H4 (cell line): ENCODE results near the gene PNLDC1. TPM values are rescaled to one million over a fixed set of nuclear protein-coding genes. Genes with fewer than 3 reads are reported as not detected.
"Not testable (repeated sequence)": the region's sequence is repeated elsewhere in the genome, so short reads cannot be mapped to it uniquely, and the experiment has no call there.

Source experiments
- DNase-seq: peaks from one replicate; pipeline ENCODE4 v3.0.0-alpha.2; 2015; ENCODE audit warnings: low spot score
- total RNA-seq: library from RNA; depleted of rRNA; stranded (reverse); fragments of >200 nt; shearing (Covaris generic); gene quantifications from 2 replicates; pipeline ENCODE4 v1.2.3, GENCODE V29; 2014

The PNLDC1 gene
- total RNA-seq, 1 experiment from 2014 or later = not detected

- no peak for DNase-seq
Observed at GRCh38 chr6:159778542-159779103, 21.5 kb upstream of the PNLDC1 start.

DNA sequence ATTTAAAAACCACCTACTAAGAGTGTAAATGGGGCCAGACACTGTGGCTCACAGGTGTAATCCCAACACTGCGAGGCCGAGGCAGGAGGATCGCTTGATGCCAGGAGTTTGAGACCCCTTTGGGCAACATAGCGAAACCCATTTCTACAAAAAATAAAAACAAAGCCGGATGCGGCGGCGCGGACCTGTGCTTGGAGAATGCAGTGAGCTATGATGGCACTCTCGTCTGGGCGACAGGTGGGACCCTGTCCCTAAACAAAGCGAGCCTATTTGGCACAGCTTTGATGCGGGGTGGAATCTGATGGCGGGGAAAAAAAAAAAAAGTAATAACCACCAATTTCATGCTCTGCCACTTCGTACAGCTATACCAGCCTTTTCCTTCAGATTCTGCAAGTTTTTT is 11.8 kb upstream of the PNLDC1 start:
- no peak for DNase-seq

DNA sequence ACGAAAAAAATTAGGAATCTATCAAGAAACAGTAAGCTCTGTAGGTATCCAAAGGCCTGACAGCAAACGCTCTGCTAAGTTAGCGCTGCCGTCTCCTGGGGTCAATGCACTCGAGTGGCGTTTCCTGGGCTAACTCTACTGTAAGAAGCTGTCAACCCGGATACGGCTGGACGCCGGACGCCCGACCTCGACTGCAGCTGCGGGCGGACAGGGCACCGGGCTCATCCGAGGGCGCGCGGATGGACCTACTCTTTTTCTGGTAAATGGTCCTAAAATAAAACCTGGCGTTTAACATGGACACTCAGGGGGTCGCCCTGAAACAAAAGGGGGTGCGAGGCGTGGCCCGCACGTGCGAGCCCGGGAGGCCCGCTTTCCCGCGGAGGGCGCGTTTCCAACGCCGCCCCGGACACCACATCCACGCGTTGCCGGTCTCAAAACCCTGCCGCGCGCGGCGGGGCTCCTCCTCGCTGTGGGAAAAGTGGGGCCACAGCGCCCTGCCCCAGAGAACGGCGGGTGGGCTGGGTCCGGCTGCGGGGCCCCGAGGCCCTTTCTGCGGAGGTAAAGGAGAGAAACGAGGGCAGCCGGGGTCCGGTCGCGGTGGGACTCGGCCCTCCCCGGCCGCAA is 11.2 kb upstream of the PNLDC1 start:
- no peak for DNase-seq

DNA sequence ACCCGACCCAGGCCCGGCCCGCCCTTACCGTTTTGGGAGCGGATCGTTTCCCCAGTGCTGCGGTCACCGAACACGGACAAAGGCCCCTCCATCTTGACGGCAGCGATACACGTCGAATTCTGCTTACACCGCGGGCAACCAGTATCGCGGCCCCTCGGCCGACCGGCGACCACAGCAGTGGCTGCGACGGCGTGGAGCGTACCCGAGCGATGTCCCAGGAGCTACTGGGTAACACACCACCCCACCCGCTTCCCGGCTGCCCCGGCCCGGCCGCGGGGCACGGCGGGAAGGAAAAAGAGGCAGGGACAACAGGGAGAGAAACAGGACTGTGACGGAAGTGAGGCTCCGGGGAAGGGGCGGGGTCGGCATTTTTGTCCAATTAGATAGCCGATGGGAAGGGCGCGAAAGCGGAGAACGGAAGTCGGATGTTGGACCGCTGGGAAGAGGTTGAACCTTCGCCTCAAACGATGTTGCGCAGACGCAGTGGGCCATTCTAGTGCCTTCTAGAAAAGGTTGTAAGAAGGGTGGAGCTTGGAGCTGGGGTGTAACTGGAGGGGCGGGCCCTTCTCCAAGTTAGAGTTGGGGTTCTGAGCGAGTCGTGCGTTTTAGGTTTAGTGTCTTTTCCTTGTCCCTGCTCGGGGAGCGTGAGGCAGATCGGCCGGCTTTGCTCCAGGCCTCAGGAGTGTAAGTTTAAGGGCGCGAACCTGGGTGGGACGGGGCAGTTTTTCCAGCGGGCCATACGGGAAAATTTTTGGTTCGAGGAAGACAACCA is 10.5 kb upstream of the PNLDC1 start, which contains the start of gene TCP1:
TSS of gene TCP1 (minus strand) at position 226 of the 772 bp plus-strand sequence. CDS start at position 92, 134 bp downstream.
- peak; percentile 98 for DNase-seq

GRCh38 chr6:159790149-159790955 is 9.7 kb upstream of the PNLDC1 start, which contains the start of gene MRPL18:
MRPL18 (plus strand) TSS chr6:159790467; CDS start chr6:159790588, 121 bp downstream.
- DNase-seq = peak; percentile 95

GRCh38 chr6:159790956-159791598 is 9.0 kb upstream of the PNLDC1 start:
- no peak for DNase-seq

- DNase-seq = not testable (repeated sequence)
Observed at GRCh38 chr6:159794976-159795375, 5.1 kb upstream of the PNLDC1 start.

GRCh38 chr6:159797554-159797953 is 2.5 kb upstream of the PNLDC1 start:
- no peak for DNase-seq

DNA sequence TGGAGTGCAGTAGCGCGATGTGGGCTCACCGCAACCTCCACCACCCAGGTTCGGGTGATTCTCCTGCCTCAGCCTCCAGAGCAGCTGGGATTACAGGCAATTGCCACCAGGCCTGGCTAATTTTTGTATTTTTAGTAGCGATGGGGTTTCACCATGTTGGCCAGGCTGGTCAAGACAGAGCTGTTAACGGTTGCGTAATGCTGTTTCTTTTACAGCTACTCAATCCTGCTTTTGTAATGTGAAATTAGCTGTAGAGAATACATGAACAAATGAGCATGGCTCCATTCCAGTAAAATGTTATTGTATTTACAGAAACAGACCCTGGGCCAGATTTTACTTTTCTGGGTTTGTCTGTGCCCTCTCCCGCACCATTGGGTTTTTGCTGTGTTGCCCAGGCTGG is 1.9 kb downstream of the PNLDC1 start:
- no peak for DNase-seq

GRCh38 chr6:159804504-159804903 is 4.4 kb downstream of the PNLDC1 start:
- no peak for DNase-seq

DNA sequence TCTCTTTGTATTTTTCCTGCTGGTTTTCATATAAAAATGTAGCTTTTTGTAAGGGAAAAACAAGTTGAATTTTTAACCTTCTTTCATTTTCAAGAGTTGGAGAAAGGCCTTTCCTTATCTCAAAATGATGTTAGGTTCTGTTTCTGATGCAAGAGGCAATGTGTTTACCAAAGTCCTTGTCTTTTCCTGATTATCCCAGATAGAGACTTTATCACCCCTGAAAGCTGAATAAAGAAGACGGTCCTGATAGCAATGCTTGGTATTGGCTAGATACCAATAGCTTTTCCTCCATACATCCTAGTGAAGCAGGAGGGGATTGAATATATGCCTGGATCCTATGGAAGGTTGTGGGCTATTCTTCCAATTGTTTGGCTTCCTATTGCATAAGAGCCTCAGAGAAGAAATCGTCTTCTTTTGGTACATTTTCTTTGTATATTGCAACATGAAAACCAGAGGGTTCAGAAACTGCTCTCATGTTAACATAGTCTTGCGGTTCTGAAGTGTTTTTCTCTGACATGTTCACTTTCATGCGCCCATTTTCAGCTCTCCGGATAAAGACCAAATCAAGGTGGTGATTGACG is 5.5 kb downstream of the PNLDC1 start:
- DNase-seq = no peak

GRCh38 chr6:159806021-159806458 is 6.0 kb downstream of the PNLDC1 start:
- DNase-seq = no peak

GRCh38 chr6:159807150-159807858 is 7.2 kb downstream of the PNLDC1 start:
- no peak for DNase-seq

DNA sequence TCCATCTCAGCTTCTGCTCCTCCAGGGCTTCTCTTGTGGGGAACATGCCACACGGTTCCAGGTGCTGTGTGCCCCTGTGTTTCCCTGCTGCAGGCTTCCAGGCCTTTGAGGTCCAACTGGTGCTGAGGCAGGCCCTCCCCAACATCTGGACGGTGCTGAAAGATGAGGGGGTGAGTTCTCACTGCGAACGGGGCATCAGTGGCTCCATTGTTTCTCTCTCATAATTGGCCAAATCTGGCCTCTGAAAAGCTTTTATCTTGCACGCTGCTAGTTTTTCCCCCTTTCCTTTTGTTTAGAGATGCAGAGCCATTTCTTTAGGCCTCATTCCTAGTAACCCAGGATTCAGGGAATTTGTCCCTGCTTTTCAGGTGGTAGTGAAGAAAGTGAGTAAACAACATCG is 8.6 kb downstream of the PNLDC1 start:
- no peak for DNase-seq

DNA sequence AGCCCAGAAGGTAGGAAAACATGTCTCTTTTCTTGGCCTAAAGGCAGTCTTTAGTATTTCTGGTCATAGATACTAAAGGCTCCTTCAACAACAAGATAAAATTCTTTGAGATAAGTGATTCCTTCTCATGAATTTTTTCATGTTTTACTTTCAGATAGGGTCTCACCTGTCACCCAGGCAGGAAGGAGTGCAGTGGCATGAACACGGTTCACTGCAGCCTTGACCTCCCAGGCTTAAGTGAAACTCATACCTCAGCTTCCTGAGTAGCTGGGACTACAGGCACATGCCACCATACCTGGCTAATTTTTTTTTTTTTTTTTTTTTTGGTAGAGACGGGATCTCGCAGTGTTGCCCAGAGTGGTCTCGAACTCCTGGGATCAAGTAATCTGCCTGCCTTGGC is 9.1 kb downstream of the PNLDC1 start:
- no peak for DNase-seq

DNA sequence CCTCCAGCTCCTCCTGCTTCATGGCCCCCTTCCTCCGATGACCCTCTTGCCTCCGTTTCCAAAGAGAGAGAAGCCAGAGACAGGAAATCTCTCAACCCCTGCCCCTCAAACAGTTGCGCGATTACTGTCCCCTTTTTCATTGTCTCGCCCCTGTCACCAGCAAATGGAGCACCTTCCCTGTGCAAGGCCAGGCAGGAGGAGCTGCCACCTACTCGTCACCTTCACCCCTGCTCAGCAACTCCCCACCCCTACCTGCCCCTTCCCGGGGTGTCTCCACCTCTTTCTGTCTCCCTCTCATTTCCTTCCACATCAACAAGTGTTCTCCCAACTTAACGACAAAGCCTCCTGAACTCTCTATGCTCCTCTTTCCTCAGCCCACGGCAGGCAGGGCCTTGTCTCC is 13.7 kb downstream of the PNLDC1 start:
- no peak for DNase-seq

- no peak for DNase-seq
Observed at GRCh38 chr6:159815410-159815809, 15.3 kb downstream of the PNLDC1 start.

GRCh38 chr6:159816775-159817174 is 16.7 kb downstream of the PNLDC1 start:
- DNase-seq = not testable (repeated sequence)

GRCh38 chr6:159817951-159818739 is 18.1 kb downstream of the PNLDC1 start:
- no peak for DNase-seq

DNA sequence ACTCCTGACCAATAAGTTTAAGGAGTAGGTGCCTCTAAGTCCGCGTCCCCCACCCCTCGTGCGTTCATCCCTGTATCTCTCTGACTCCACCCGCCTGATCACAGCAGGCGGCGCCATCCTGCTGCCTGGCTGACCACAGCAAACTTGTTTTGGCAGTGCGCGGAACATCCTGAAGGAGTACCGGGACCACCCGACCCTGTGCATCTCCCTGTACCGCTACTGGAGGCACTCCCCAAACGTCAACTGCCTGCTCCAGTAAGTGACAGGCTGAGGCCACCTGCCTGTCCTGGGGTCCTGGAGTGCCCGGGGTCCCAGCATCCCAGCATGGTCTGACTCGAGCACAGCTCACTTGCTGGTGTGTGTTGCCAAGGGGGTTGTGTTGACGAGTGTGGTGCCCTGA is 19.0 kb downstream of the PNLDC1 start:
- DNase-seq = no peak
